ENCODE data around the gene SH3RF3.
A peak's percentile ranks its signal among the peaks of the same experiment; 100 is the strongest.

- TF ChIP-seq GABPA (IDR thresholded peaks at IDR 0.05; ENCODE audit: low read depth) (no peak), JUND (IDR thresholded peaks at IDR 0.05) (no peak), GATA2 (CRISPR knock-in tag; IDR thresholded peaks at IDR 0.05) (peak; percentile 65), RAD21 (IDR thresholded peaks at IDR 0.05; ENCODE audit: low read length) (no peak), PBX3 (IDR thresholded peaks at IDR 0.05) (no peak), CHD2 (IDR thresholded peaks at IDR 0.05; ENCODE audit: low read length, partially characterized antibody) (no peak), ZBTB33 (IDR thresholded peaks at IDR 0.05; ENCODE audit: borderline replicate concordance, low read depth) (no peak)
- TF ChIP-seq, protein P1, sequence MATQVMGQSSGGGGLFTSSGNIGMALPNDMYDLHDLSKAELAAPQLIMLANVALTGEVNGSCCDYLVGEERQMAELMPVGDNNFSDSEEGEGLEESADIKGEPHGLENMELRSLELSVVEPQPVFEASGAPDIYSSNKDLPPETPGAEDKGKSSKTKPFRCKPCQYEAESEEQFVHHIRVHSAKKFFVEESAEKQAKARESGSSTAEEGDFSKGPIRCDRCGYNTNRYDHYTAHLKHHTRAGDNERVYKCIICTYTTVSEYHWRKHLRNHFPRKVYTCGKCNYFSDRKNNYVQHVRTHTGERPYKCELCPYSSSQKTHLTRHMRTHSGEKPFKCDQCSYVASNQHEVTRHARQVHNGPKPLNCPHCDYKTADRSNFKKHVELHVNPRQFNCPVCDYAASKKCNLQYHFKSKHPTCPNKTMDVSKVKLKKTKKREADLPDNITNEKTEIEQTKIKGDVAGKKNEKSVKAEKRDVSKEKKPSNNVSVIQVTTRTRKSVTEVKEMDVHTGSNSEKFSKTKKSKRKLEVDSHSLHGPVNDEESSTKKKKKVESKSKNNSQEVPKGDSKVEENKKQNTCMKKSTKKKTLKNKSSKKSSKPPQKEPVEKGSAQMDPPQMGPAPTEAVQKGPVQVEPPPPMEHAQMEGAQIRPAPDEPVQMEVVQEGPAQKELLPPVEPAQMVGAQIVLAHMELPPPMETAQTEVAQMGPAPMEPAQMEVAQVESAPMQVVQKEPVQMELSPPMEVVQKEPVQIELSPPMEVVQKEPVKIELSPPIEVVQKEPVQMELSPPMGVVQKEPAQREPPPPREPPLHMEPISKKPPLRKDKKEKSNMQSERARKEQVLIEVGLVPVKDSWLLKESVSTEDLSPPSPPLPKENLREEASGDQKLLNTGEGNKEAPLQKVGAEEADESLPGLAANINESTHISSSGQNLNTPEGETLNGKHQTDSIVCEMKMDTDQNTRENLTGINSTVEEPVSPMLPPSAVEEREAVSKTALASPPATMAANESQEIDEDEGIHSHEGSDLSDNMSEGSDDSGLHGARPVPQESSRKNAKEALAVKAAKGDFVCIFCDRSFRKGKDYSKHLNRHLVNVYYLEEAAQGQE (IDR thresholded peaks at IDR 0.05; ENCODE audit: low read depth, low read length): no peak
- TF ChIP-seq, protein P2, sequence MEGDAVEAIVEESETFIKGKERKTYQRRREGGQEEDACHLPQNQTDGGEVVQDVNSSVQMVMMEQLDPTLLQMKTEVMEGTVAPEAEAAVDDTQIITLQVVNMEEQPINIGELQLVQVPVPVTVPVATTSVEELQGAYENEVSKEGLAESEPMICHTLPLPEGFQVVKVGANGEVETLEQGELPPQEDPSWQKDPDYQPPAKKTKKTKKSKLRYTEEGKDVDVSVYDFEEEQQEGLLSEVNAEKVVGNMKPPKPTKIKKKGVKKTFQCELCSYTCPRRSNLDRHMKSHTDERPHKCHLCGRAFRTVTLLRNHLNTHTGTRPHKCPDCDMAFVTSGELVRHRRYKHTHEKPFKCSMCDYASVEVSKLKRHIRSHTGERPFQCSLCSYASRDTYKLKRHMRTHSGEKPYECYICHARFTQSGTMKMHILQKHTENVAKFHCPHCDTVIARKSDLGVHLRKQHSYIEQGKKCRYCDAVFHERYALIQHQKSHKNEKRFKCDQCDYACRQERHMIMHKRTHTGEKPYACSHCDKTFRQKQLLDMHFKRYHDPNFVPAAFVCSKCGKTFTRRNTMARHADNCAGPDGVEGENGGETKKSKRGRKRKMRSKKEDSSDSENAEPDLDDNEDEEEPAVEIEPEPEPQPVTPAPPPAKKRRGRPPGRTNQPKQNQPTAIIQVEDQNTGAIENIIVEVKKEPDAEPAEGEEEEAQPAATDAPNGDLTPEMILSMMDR (IDR thresholded peaks at IDR 0.05): no peak
These were observed 47.9 kb downstream of the SH3RF3 start for GRCh38 chr2:109176928-109177327.

All from SK-N-SH (cell line).